Breast epithelium (tissue), 4 donors: ENCODE data around the gene NEDD9. TPM values are rescaled to one million over a fixed set of nuclear protein-coding genes. Genes with fewer than 3 reads are reported as not detected.

Source experiments
- DNase-seq, 2 donors: peaks; one replicate each; pipeline ENCODE4 v3.0.0-alpha.2; 2019; ENCODE audit warnings: low spot score in 2 of 2
- H3K27ac ChIP-seq, 2 donors: fragments of 200-600 bp; sonication (generic) in 1 of 2; one replicate each; pipeline ENCODE4 v1.5.1; 2016 to 2019; ENCODE audit warnings: mild to moderate bottlenecking in 1 of 2
- H3K27me3 ChIP-seq, 2 donors: fragments of 200-600 bp; sonication (generic) in 1 of 2; one replicate each; pipeline versions ENCODE4 v1.5.1 to v1.6.0; 2017 to 2019; ENCODE audit warnings: control low read depth in 1 of 2, mild to moderate bottlenecking in 1 of 2
- H3K36me3 ChIP-seq: fragments of 200-600 bp; one replicate; pipeline ENCODE4 v1.5.1; 2019
- H3K4me1 ChIP-seq, 2 donors: fragments of 200-600 bp; sonication (generic); one replicate each; pipeline ENCODE4 v1.5.1; 2016 to 2019; ENCODE audit warnings: control low read depth in 1 of 2
- H3K4me3 ChIP-seq, 3 donors: fragments of 200-600 bp; sonication (generic); 1 replicate in 2 of 3; 2 replicates in 1 of 3; pipeline ENCODE4 v1.5.1; 2016 to 2019; ENCODE audit warnings: mild to moderate bottlenecking in 3 of 3, moderate library complexity in 2 of 3
- H3K9me3 ChIP-seq, 2 donors: fragments of 200-600 bp; sonication (generic) in 1 of 2; one replicate each; pipeline ENCODE4 v1.5.1; 2016 to 2019; ENCODE audit warnings: control low read depth in 1 of 2
- CTCF ChIP-seq, 3 donors: fragments of 450-650 bp; IDR thresholded peaks; one replicate each; pipeline ENCODE4 v1.5.1; 2016 to 2017; ENCODE audit warnings: antibody characterized with exemption in 3 of 3, mild to moderate bottlenecking in 3 of 3, moderate library complexity in 3 of 3
- POLR2A ChIP-seq: fragments of 450-650 bp; IDR thresholded peaks from one replicate; pipeline ENCODE4 v1.6.1; 2016; ENCODE audit warnings: antibody characterized with exemption, mild to moderate bottlenecking, moderate library complexity
- POLR2AphosphoS5 ChIP-seq, 3 donors: sonication (generic); formaldehyde crosslinking; IDR thresholded peaks; one replicate each; pipeline ENCODE4 v1.6.1; 2017; ENCODE audit warnings: antibody characterized with exemption in 3 of 3
- intact Hi-C: fragments of 100-400 bp; cut with DNase I; formaldehyde crosslinking; loops from one replicate; pipeline ENCODE4 v1.15.1; 2023; ENCODE audit warnings: low total_unique reads
- total RNA-seq, 3 donors: library from RNA; depleted of rRNA; stranded (reverse); fragments of >200 nt; gene quantifications; one replicate each; pipeline ENCODE4 v1.1.0, GENCODE V29; 2016

NEDD9 gene
- total RNA-seq, 3 donors from 2014 or later: 41.4 to 108 (median 79.2) TPM

GRCh38 chr6:11241793-11242201 is 9.3 kb upstream of the NEDD9 start:
- no peaks in the 10 kb centered on the region for H3K9me3 ChIP-seq
- no peak for TF ChIP-seq POLR2A
- TF ChIP-seq CTCF (IDR thresholded peaks at IDR 0.05): peak; percentile 52 to 68 (median 62)
- TF ChIP-seq POLR2AphosphoS5 (IDR thresholded peaks at IDR 0.05): no peak
- no peaks in the 10 kb centered on the region for H3K36me3 ChIP-seq
- peak overlapping the region in 1 of 2 donors; percentile 55 for H3K27ac ChIP-seq
- H3K4me3 ChIP-seq: no peak overlapping the region
- intact Hi-C loops: loop anchor here (2.0 to 10.0 kb wide), 2 partner anchors 47 to 123 kb away; no protein-coding TSS in a partner anchor
- no peak for DNase-seq
- H3K27me3 ChIP-seq: no peaks in the 10 kb centered on the region
- no peaks in the 10 kb centered on the region for H3K4me1 ChIP-seq

- H3K27me3 ChIP-seq: no peaks in the 10 kb centered on the region
- no peaks in the 10 kb centered on the region for H3K9me3 ChIP-seq
- DNase-seq: no peak
- peak overlapping the region in 1 of 2 donors; percentile 55 for H3K27ac ChIP-seq
- TF ChIP-seq CTCF (IDR thresholded peaks at IDR 0.05) (no peak), POLR2A (no peak), POLR2AphosphoS5 (IDR thresholded peaks at IDR 0.05) (no peak)
- no peak overlapping the region for H3K4me3 ChIP-seq
- intact Hi-C loops: loop anchor here (10.0 kb wide), 1 partner anchor 124 kb away; no protein-coding TSS in a partner anchor
- H3K4me1 ChIP-seq: no peaks in the 10 kb centered on the region
- no peaks in the 10 kb centered on the region for H3K36me3 ChIP-seq
These were observed 8.8 kb upstream of the NEDD9 start for GRCh38 chr6:11241154-11241792.

- Histone ChIP-seq H3K27ac (no peak overlapping the region), H3K36me3 (no peaks in the 10 kb centered on the region), H3K4me3 (no peak overlapping the region), H3K27me3 (no peaks in the 10 kb centered on the region), H3K9me3 (no peaks in the 10 kb centered on the region), H3K4me1 (no peaks in the 10 kb centered on the region)
- DNase-seq: no peak
- intact Hi-C loops: no loop called here
- TF ChIP-seq POLR2AphosphoS5 (IDR thresholded peaks at IDR 0.05) (no peak), CTCF (IDR thresholded peaks at IDR 0.05) (no peak), POLR2A (no peak)
These were observed 5.5 kb upstream of the NEDD9 start for GRCh38 chr6:11237956-11238355.

GRCh38 chr6:11237428-11237827 is 5.0 kb upstream of the NEDD9 start:
- Histone ChIP-seq H3K36me3 (no peaks in the 10 kb centered on the region), H3K27ac (no peak overlapping the region), H3K27me3 (no peaks in the 10 kb centered on the region), H3K9me3 (no peaks in the 10 kb centered on the region), H3K4me1 (no peaks in the 10 kb centered on the region), H3K4me3 (no peak overlapping the region)
- DNase-seq: no peak
- intact Hi-C loops: no loop called here
- TF ChIP-seq POLR2A (no peak), CTCF (IDR thresholded peaks at IDR 0.05) (no peak), POLR2AphosphoS5 (IDR thresholded peaks at IDR 0.05) (no peak)

GRCh38 chr6:11236915-11237314 is 4.4 kb upstream of the NEDD9 start:
- Histone ChIP-seq H3K4me3 (no peak overlapping the region), H3K27me3 (no peaks in the 10 kb centered on the region), H3K36me3 (no peaks in the 10 kb centered on the region), H3K27ac (no peak overlapping the region), H3K9me3 (no peaks in the 10 kb centered on the region), H3K4me1 (no peaks in the 10 kb centered on the region)
- intact Hi-C loops: no loop called here
- no peak for DNase-seq
- TF ChIP-seq POLR2A (no peak), POLR2AphosphoS5 (IDR thresholded peaks at IDR 0.05) (no peak), CTCF (IDR thresholded peaks at IDR 0.05) (no peak)
